Loucy (cell line): ENCODE data around the gene ALDH1L1.

Experiments
- H2AFZ ChIP-seq: fragments of 200-600 bp; sonication (generic); 2 replicates; pipeline ENCODE4 v1.6.0; 2016; ENCODE audit warnings: antibody characterized with exemption, mild to moderate bottlenecking, low read length, moderate library complexity
- H3F3A ChIP-seq: fragments of 200-600 bp; 2 replicates; pipeline ENCODE4 v1.6.0; 2016; ENCODE audit warnings: antibody characterized with exemption, low read depth, mild to moderate bottlenecking
- H3K27me3 ChIP-seq: fragments of 200-600 bp; sonication (generic); 2 replicates; pipeline ENCODE4 v1.6.1; 2014; ENCODE audit warnings: low read length, mild to moderate bottlenecking; ENCODE audit not compliant: insufficient read depth, poor library complexity, severe bottlenecking
- H3K36me3 ChIP-seq: fragments of 200-600 bp; sonication (generic); 2 replicates; pipeline ENCODE4 v1.6.1; 2016; ENCODE audit warnings: low read length; ENCODE audit not compliant: insufficient read depth
- H3K4me1 ChIP-seq: fragments of 200-600 bp; sonication (generic); 2 replicates; pipeline ENCODE4 v1.5.1; 2014; ENCODE audit warnings: low read length, mild to moderate bottlenecking; ENCODE audit not compliant: insufficient read depth, poor library complexity, severe bottlenecking
- H3K4me2 ChIP-seq: fragments of 200-600 bp; sonication (generic); 2 replicates; pipeline ENCODE4 v1.6.0; 2014; ENCODE audit warnings: antibody characterized with exemption, low read length, low read depth, mild to moderate bottlenecking; ENCODE audit not compliant: poor library complexity, severe bottlenecking
- H3K4me3 ChIP-seq: fragments of 200-600 bp; sonication (generic); 2 replicates; pipeline ENCODE4 v1.5.1; 2014; ENCODE audit warnings: low read length, mild to moderate bottlenecking, mixed read lengths; ENCODE audit not compliant: poor library complexity, severe bottlenecking
- H3K79me2 ChIP-seq: fragments of 200-600 bp; sonication (generic); 2 replicates; pipeline ENCODE4 v1.6.1; 2014; ENCODE audit warnings: low read length; ENCODE audit not compliant: insufficient read depth
- H3K9ac ChIP-seq: fragments of 200-600 bp; sonication (generic); 2 replicates; pipeline ENCODE4 v1.6.0; 2014; ENCODE audit warnings: mild to moderate bottlenecking, low read depth, low read length, moderate library complexity; ENCODE audit not compliant: poor library complexity, severe bottlenecking
- H3K9me2 ChIP-seq: fragments of 200-600 bp; sonication (generic); replicated peaks from 2 replicates; pipeline ENCODE4 v1.6.1; 2016; ENCODE audit warnings: low read depth, low read length, mixed read lengths
- H3K9me3 ChIP-seq: fragments of 200-600 bp; sonication (generic); 2 replicates; pipeline ENCODE4 v1.6.1; 2014; ENCODE audit warnings: mild to moderate bottlenecking, antibody characterized with exemption, low read length, low read depth; ENCODE audit not compliant: insufficient read depth
- H4K20me1 ChIP-seq: fragments of 200-600 bp; sonication (generic); 2 replicates; pipeline ENCODE4 v1.6.0; 2014; ENCODE audit warnings: antibody characterized with exemption, low read length, mild to moderate bottlenecking; ENCODE audit not compliant: insufficient read depth, poor library complexity, severe bottlenecking
- CTCF ChIP-seq: fragments of 200-600 bp; sonication (generic); conservative IDR thresholded peaks from 2 replicates; pipeline ENCODE4 v1.5.1; 2014; ENCODE audit warnings: mild to moderate bottlenecking, antibody characterized with exemption, low read length
- EZH2phosphoT487 ChIP-seq: fragments of 200-600 bp; IDR thresholded peaks from 2 replicates; pipeline ENCODE4 v1.6.1; 2018; ENCODE audit warnings: antibody characterized with exemption, mild to moderate bottlenecking, moderate library complexity, borderline replicate concordance

Gene ALDH1L1

GRCh38 chr3:126107957-126108675, 72.3 kb downstream of the ALDH1L1 start:
- H3K9me2 ChIP-seq: no peaks in the 10 kb centered on the region
- no peaks in the 10 kb centered on the region for H4K20me1 ChIP-seq
- TF ChIP-seq EZH2phosphoT487 (no peak), CTCF (no peak)
- H3K4me1 ChIP-seq: no peaks in the 10 kb centered on the region
- no peaks in the 10 kb centered on the region for H3K36me3 ChIP-seq
- no peaks in the 10 kb centered on the region for H3K9me3 ChIP-seq
- no peak overlapping the region for H3K9ac ChIP-seq
- no peak overlapping the region for H3K4me2 ChIP-seq
- H3K4me3 ChIP-seq: no peak overlapping the region
- H3F3A ChIP-seq: no peaks in the 10 kb centered on the region
- no peaks in the 10 kb centered on the region for H3K27me3 ChIP-seq
- H3K79me2 ChIP-seq: no peaks in the 10 kb centered on the region
- H2AFZ ChIP-seq: no peak overlapping the region

GRCh38 chr3:126107203-126107939, 73.0 kb downstream of the ALDH1L1 start:
- H3K4me1 ChIP-seq: no peaks in the 10 kb centered on the region
- H3K9ac ChIP-seq: no peak overlapping the region
- TF ChIP-seq EZH2phosphoT487 (no peak), CTCF (no peak)
- H3K4me3 ChIP-seq: no peak overlapping the region
- no peaks in the 10 kb centered on the region for H3K36me3 ChIP-seq
- H3K27me3 ChIP-seq: no peaks in the 10 kb centered on the region
- no peaks in the 10 kb centered on the region for H3K9me3 ChIP-seq
- H3K4me2 ChIP-seq: no peak overlapping the region
- no peak overlapping the region for H2AFZ ChIP-seq
- no peaks in the 10 kb centered on the region for H3K79me2 ChIP-seq
- H3K9me2 ChIP-seq: no peaks in the 10 kb centered on the region
- H4K20me1 ChIP-seq: no peaks in the 10 kb centered on the region
- H3F3A ChIP-seq: no peaks in the 10 kb centered on the region

GRCh38 chr3:126106336-126107202, 73.8 kb downstream of the ALDH1L1 start:
- Histone ChIP-seq H3K36me3 (no peaks in the 10 kb centered on the region), H3K4me1 (no peaks in the 10 kb centered on the region), H3K9me2 (no peaks in the 10 kb centered on the region), H3K4me3 (no peak overlapping the region), H3F3A (no peaks in the 10 kb centered on the region), H3K9me3 (no peaks in the 10 kb centered on the region), H4K20me1 (no peaks in the 10 kb centered on the region), H3K9ac (no peak overlapping the region), H3K27me3 (no peaks in the 10 kb centered on the region), H2AFZ (no peak overlapping the region), H3K79me2 (no peaks in the 10 kb centered on the region), H3K4me2 (no peak overlapping the region)
- TF ChIP-seq EZH2phosphoT487 (no peak), CTCF (no peak)
